Measurements from ENCODE around the gene HMGN4. TPM values are rescaled to one million over a fixed set of nuclear protein-coding genes. Genes with fewer than 3 reads are reported as not detected.
"Not testable (repeated sequence)": the region's sequence is repeated elsewhere in the genome, so short reads cannot be mapped to it uniquely, and the experiment has no call there.

HMGN4 gene
- total RNA-seq, 4 donors from 2014 or later: 27.1 to 43.0 (median 39.2) TPM

- intact Hi-C loops (cut with DNase I; ENCODE audit: low total_unique reads): no loop called here
- DNase-seq (ENCODE audit: low spot score in 2 of 2): no peak
- 48 to 68% methylated on average over 3 of the region's 3 CpGs for WGBS, 2 donors
- TF ChIP-seq POLR2A (IDR thresholded peaks at IDR 0.05) (no peak), CTCF (IDR thresholded peaks at IDR 0.05) (no peak)
- H3K4me3 ChIP-seq (ENCODE audit: low read depth, poor library complexity, severe bottlenecking): no peak overlapping the region
Observed at GRCh38 chr6:26507658-26508057, 30.5 kb upstream of the HMGN4 start.

DNA sequence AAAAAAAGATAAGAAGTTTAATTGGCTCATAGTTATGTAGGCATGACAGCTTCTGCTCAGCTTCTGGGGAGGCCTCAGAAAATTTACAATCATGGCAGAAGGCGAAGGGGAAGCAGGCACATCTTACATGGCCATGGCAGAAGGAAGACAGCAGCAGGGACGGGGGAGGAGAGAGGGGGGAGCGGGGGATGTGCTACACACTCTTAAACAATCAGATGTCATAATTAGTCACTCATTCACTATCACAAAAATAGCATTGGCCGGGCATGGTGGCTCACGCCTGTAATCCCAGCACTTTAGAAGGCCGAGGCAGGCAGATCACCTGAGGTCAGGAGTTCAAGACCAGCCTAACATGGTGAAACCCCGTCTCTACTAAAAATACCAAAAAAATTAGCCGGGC lies 27.1 kb upstream of the HMGN4 start:
- 87 to 88% methylated on average over 8 of the region's 8 CpGs for WGBS, 2 donors
- DNase-seq (ENCODE audit: low spot score in 2 of 2); H3K4me3 ChIP-seq (ENCODE audit: low read depth, poor library complexity, severe bottlenecking); intact Hi-C loops (cut with DNase I; ENCODE audit: low total_unique reads): not testable (repeated sequence)

GRCh38 chr6:26514984-26515383 lies 23.2 kb upstream of the HMGN4 start:
- intact Hi-C loops (cut with DNase I; ENCODE audit: low total_unique reads): no loop called here
- 91 to 93% methylated on average over 2 of the region's 2 CpGs for WGBS, 2 donors

GRCh38 chr6:26516481-26517427 lies 21.4 kb upstream of the HMGN4 start:
- no peak for DNase-seq (ENCODE audit: low spot score in 2 of 2)
- 72 to 81% methylated on average over 9 of the region's 9 CpGs for WGBS, 2 donors
- intact Hi-C loops (cut with DNase I; ENCODE audit: low total_unique reads): no loop called here
- TF ChIP-seq POLR2A (IDR thresholded peaks at IDR 0.05) (no peak), CTCF (IDR thresholded peaks at IDR 0.05) (no peak)
- no peak overlapping the region for H3K4me3 ChIP-seq (ENCODE audit: low read depth, poor library complexity, severe bottlenecking)

More at GRCh38 chr6:26514984-26515383, 23.2 kb upstream of the HMGN4 start:
- no peak for DNase-seq (ENCODE audit: low spot score in 2 of 2)
- TF ChIP-seq CTCF (IDR thresholded peaks at IDR 0.05): no peak
- TF ChIP-seq POLR2A (IDR thresholded peaks at IDR 0.05): no peak
- no peak overlapping the region for H3K4me3 ChIP-seq (ENCODE audit: low read depth, poor library complexity, severe bottlenecking)

DNA sequence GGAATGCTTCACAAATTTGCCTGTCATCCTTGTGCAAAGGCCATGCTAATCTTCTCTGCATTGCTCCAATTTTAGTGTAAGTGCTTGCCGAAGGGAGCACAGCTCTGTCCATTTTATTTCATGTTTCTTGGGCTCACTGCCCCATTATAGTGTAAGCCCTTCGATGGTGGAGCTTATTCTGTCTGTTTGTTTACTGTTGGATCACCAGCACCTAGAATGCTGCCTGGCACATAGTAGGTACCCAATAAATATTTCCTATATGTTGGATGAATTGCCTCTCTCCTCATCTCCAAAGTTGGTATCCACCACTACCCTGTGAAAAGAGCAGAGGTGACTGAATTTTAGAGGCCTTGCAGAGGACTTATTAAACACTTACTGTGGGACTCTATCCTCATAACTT lies 18.8 kb upstream of the HMGN4 start:
- intact Hi-C loops (cut with DNase I; ENCODE audit: low total_unique reads): no loop called here
- 93 to 100% methylated on average over 2 of the region's 2 CpGs for WGBS, 2 donors
- no peak overlapping the region for H3K4me3 ChIP-seq (ENCODE audit: low read depth, poor library complexity, severe bottlenecking)
- TF ChIP-seq CTCF (IDR thresholded peaks at IDR 0.05) (no peak), POLR2A (IDR thresholded peaks at IDR 0.05) (no peak)
- no peak for DNase-seq (ENCODE audit: low spot score in 2 of 2)

DNA sequence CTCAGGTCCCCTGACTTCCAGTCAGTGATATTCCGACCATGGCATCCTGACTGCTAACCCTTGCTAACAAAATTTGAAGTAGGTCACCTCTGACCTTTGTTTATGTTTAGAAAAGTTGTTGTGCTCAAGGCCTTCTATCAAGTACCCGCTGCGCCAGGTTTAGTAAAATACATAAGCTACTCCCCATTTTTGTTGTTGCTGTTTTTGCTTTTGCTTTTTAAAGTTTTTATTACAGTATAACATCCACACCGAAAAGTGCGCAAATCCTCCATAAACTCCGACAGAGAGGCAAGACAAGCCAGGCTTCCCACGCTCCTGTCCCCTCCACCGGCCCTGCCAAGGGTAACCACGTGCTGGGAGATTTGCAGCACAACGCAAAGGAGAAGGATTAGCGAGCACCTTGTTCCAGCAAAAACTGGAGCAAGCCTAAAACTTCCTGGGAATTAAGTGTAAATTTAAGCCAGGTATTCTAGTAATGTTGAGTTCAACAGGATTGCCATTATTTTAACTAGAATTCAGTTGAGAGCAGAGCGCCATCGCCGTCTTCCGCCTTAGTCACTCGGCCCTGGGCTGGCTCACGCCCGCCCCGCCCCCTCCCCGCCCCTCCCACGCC lies 17.8 kb upstream of the HMGN4 start:
- TF ChIP-seq POLR2A (IDR thresholded peaks at IDR 0.05): no peak
- no peak for TF ChIP-seq CTCF (IDR thresholded peaks at IDR 0.05)
- WGBS, 2 donors: 18% methylated on average over 17 to 18 of the region's 21 CpGs
- intact Hi-C loops (cut with DNase I; ENCODE audit: low total_unique reads): no loop called here
- no peak overlapping the region for H3K4me3 ChIP-seq (ENCODE audit: low read depth, poor library complexity, severe bottlenecking)
- peak in 1 of 2 donors; percentile 56 for DNase-seq (ENCODE audit: low spot score in 2 of 2)
